K562 (cell line): ENCODE measurements around the gene SLC32A1. TPM values are rescaled to one million over a fixed set of nuclear protein-coding genes. Genes with fewer than 3 reads are reported as not detected.

Experiments used
- ATAC-seq: fragments of 200-7000 bp; cut with Tn5 transposase; 3 replicates; pipeline ENCODE4 v1.9.1; 2020; ENCODE audit warnings: moderate library complexity
- BruUV-seq: library from RNA; stranded (reverse); fragments of 400-500 nt; replicated peaks from 2 replicates; lab custom pipeline; 2021; lab: Mats Ljungman, UMichigan
- CTCF ChIA-PET: fragments of 300-600 bp; formaldehyde crosslinking; extraction: SDS; loops from one replicate; lab custom pipeline; 2021; ENCODE audit warnings: low intra/inter-chr PET ratio; lab: Yijun Ruan, JAX
- POLR2A ChIA-PET: fragments of 300-600, 350-650 bp; sonication (Branson Sonifier 250); formaldehyde crosslinking; extraction: SDS; loops from one replicate; lab custom pipeline; 2021; ENCODE audit warnings: antibody characterized with exemption, inconsistent platforms; lab: Yijun Ruan, JAX
- DNase-seq, 4 experiments: peaks; one replicate each; pipeline versions ENCODE4 v3.0.0 to v3.0.0-alpha.2; 2011 to 2018; ENCODE audit warnings: low spot score in 3 of 4, mixed read lengths in 3 of 4; ENCODE audit errors: extremely low read depth in 1 of 4
- FAIRE-seq: peaks from 2 replicates; lab custom pipeline; 2011; peaks lifted over from hg19 to GRCh38; lab: Jason Lieb, UNC
- H2AFZ ChIP-seq: 2 replicates; pipeline ENCODE4 v1.6.0; 2011; ENCODE audit warnings: low read depth, low read length, control low read depth, inconsistent platforms
- H3K27ac ChIP-seq: fragments of 200-600 bp; 3 replicates; pipeline ENCODE4 v1.8.0; 2011; ENCODE audit warnings: low read depth, mild to moderate bottlenecking, control low read depth, inconsistent platforms, low read length, moderate library complexity, mixed read lengths; ENCODE audit errors: extremely low read depth
- H3K27me3 ChIP-seq, 2 experiments: fragments of 300-600 bp in 1 of 2; 2 replicates in 1 of 2; 3 replicates in 1 of 2; pipeline versions ENCODE4 v1.6.0 to v1.8.0; 2011; ENCODE audit warnings: inconsistent platforms in 2 of 2, low read length in 2 of 2, mild to moderate bottlenecking in 1 of 2, mixed read lengths in 1 of 2, moderate library complexity in 1 of 2; ENCODE audit not compliant: control insufficient read depth in 2 of 2, insufficient read depth in 2 of 2
- H3K36me3 ChIP-seq: fragments of 300-600 bp; 3 replicates; pipeline ENCODE4 v1.8.0; 2011; ENCODE audit warnings: mild to moderate bottlenecking, low read length, inconsistent platforms; ENCODE audit not compliant: control insufficient read depth, insufficient read depth
- H3K4me1 ChIP-seq, 2 experiments: fragments of 200-600 bp in 1 of 2; replicated peaks in 1 of 2; 2 replicates in 1 of 2; 3 replicates in 1 of 2; pipeline versions ENCODE4 v1.5.1 to v1.8.0; 2011; ENCODE audit warnings: inconsistent platforms in 2 of 2, low read length in 2 of 2, mild to moderate bottlenecking in 1 of 2, mixed read lengths in 1 of 2, moderate library complexity in 1 of 2; ENCODE audit not compliant: control insufficient read depth in 2 of 2, insufficient read depth in 2 of 2
- H3K4me2 ChIP-seq: 2 replicates; pipeline ENCODE4 v1.6.1; 2011; ENCODE audit warnings: low read length, control low read depth, inconsistent platforms, mixed read lengths; ENCODE audit not compliant: insufficient read depth
- H3K4me3 ChIP-seq: fragments of 200-600 bp; sonication (generic), shearing (Covaris generic); 2 replicates; pipeline ENCODE4 v1.5.1; 2016; ENCODE audit warnings: control low read depth, inconsistent platforms
- H3K79me2 ChIP-seq: fragments of 200-600 bp; 3 replicates; pipeline ENCODE4 v1.8.0; 2011; ENCODE audit warnings: low read length, inconsistent platforms; ENCODE audit not compliant: control insufficient read depth, insufficient read depth
- H3K9ac ChIP-seq, 2 experiments: 2 replicates each; pipeline versions ENCODE4 v1.6.0 to v1.6.1; 2011; ENCODE audit warnings: low read depth in 2 of 2, low read length in 2 of 2, control low read depth in 1 of 2, inconsistent platforms in 1 of 2, mild to moderate bottlenecking in 1 of 2, mixed read lengths in 1 of 2; ENCODE audit not compliant: insufficient read depth in 1 of 2
- H3K9me1 ChIP-seq: one replicate; pipeline ENCODE4 v1.6.0; 2011; ENCODE audit warnings: inconsistent platforms, mild to moderate bottlenecking, low read length, moderate library complexity; ENCODE audit not compliant: control insufficient read depth, insufficient read depth
- H3K9me3 ChIP-seq: replicated peaks from 2 replicates; pipeline ENCODE4 v1.5.1; 2011; ENCODE audit warnings: low read depth, low read length, inconsistent platforms; ENCODE audit not compliant: control insufficient read depth, insufficient read depth
- H4K20me1 ChIP-seq: replicated peaks from 2 replicates; pipeline ENCODE4 v1.6.1; 2011; ENCODE audit warnings: low read length, inconsistent platforms, mixed read lengths; ENCODE audit not compliant: control insufficient read depth, insufficient read depth
- CREBBP ChIP-seq: IDR thresholded peaks from one replicate; pipeline ENCODE4 v1.6.1; 2012; ENCODE audit warnings: low read depth, mild to moderate bottlenecking, control low read depth, inconsistent platforms, low read length
- HLTF ChIP-seq: fragments of 450-650 bp; IDR thresholded peaks from 2 replicates; pipeline ENCODE4 v1.6.1; 2016
- KDM1A ChIP-seq, 2 experiments: fragments of 450-650 bp; IDR thresholded peaks; 2 replicates each; pipeline ENCODE4 v1.6.1; 2016; ENCODE audit warnings: mild to moderate bottlenecking in 2 of 2
- PPARD ChIP-seq: fragments of 250-450 bp; sonication (Bioruptor Pico); IDR thresholded peaks from 2 replicates; pipeline ENCODE4 v1.8.0; 2022; ENCODE audit warnings: inconsistent platforms, mild to moderate bottlenecking, moderate library complexity
- STAG1 ChIP-seq: sonication (generic); formaldehyde crosslinking; IDR thresholded peaks from 2 replicates; pipeline ENCODE4 v1.5.0; 2020; ENCODE audit warnings: missing genetic modification reagents, borderline replicate concordance
- TEAD2 ChIP-seq: fragments of 450-650 bp; IDR thresholded peaks from 2 replicates; pipeline ENCODE4 v1.6.1; 2016; ENCODE audit warnings: missing genetic modification characterization, control low read depth, missing compliant biosample characterization
- TFAM ChIP-seq: fragments of 250-450 bp; sonication (Bioruptor Pico); conservative IDR thresholded peaks from 2 replicates; pipeline ENCODE4 v1.5.0; 2021; ENCODE audit warnings: mild to moderate bottlenecking, moderate library complexity
- ZNF232 ChIP-seq: sonication (generic); formaldehyde crosslinking; IDR thresholded peaks from 2 replicates; pipeline ENCODE4 v1.8.0; 2022; ENCODE audit warnings: mild to moderate bottlenecking, missing genetic modification reagents
- WGBS: fragments of 100-300 bp; shearing (Covaris generic); methylation state at CpG from one replicate; pipeline ENCODE4 v1.1.6; 2016; ENCODE audit warnings: low coverage, mixed read lengths; ENCODE audit not compliant: insufficient coverage; ENCODE audit errors: missing lambda C conversion rate; 5-methylcytosine and 5-hydroxymethylcytosine counted together
- in situ Hi-C: fragments of 300-500 bp; cut with MboI; formaldehyde crosslinking; loops from 4 replicates; pipeline ENCODE4 v1.15.0; 2018; ENCODE audit warnings: inconsistent platforms, mixed read lengths
- intact Hi-C: fragments of 100-400 bp; cut with micrococcal nuclease; formaldehyde crosslinking; loops from 2 replicates; pipeline ENCODE4 v1.14.2; 2022
- polyA plus RNA-seq, 8 experiments: library from polyadenylated mRNA; depleted of rRNA in 4 of 8; stranded (reverse) in 5 of 8; unstranded in 3 of 8; fragments of >200 nt; fragmentation: Nextera tagmentation in 2 of 8; fragmentation: Illumina TruSeq in 1 of 8; extraction: Ambion mirVana in 2 of 8; extraction: Trizol in 1 of 8; gene quantifications; 2 replicates each; pipeline versions ENCODE4 v1.2.1 to v1.2.3, GENCODE V29; 2011 to 2014; ENCODE audit warnings: inconsistent platforms in 1 of 8, missing spikeins in 1 of 8
- total RNA-seq, 7 experiments: library from RNA; depleted of rRNA in 6 of 7; stranded (reverse); fragments of >200 nt in 6 of 7; fragmentation: Illumina TruSeq in 2 of 7; extraction: Trizol in 2 of 7; gene quantifications; 2 replicates each; pipeline versions ENCODE4 v1.2.1 to v1.2.3, GENCODE V29; 2011 to 2021; ENCODE audit warnings: low replicate concordance in 1 of 7
- TF ChIP-seq, protein P1 (sequence below): fragments of 200-800 bp; sonication (Bioruptor generic); IDR thresholded peaks from 2 replicates; pipeline ENCODE4 v1.6.1; 2017; ENCODE audit warnings: missing genetic modification characterization, missing compliant biosample characterization
- TF ChIP-seq, protein P2 (sequence below), 2 experiments: fragments of 450-650 bp; conservative IDR thresholded peaks; 2 replicates each; pipeline ENCODE4 v1.6.1; 2017; ENCODE audit warnings: mild to moderate bottlenecking in 2 of 2, moderate library complexity in 2 of 2
- TF ChIP-seq, protein P3 (sequence below): sonication (generic); formaldehyde crosslinking; IDR thresholded peaks from 2 replicates; pipeline ENCODE4 v1.8.1; 2023; ENCODE audit warnings: mild to moderate bottlenecking, missing genetic modification reagents

The SLC32A1 gene
- total and polyA plus RNA-seq, 9 of the 15 experiments (the other 6 are each of a cell fraction or from before 2014, with no cell fraction given) = not detected

- 64% methylated on average over 15 of the region's 56 CpGs for WGBS
- Histone ChIP-seq H3K9me1 (no peaks in the 10 kb centered on the region), H3K9me3 (no peaks in the 10 kb centered on the region)
- no peak for ATAC-seq
- no TSS peak for BruUV-seq
- TF ChIP-seq, protein P1, sequence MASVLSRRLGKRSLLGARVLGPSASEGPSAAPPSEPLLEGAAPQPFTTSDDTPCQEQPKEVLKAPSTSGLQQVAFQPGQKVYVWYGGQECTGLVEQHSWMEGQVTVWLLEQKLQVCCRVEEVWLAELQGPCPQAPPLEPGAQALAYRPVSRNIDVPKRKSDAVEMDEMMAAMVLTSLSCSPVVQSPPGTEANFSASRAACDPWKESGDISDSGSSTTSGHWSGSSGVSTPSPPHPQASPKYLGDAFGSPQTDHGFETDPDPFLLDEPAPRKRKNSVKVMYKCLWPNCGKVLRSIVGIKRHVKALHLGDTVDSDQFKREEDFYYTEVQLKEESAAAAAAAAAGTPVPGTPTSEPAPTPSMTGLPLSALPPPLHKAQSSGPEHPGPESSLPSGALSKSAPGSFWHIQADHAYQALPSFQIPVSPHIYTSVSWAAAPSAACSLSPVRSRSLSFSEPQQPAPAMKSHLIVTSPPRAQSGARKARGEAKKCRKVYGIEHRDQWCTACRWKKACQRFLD = no peak
- TF ChIP-seq HLTF (no peak), PPARD (no peak), TEAD2 (no peak), CREBBP (no peak), ZNF232 (CRISPR knock-in tag) (no peak), STAG1 (CRISPR knock-in tag) (no peak), KDM1A (IDR thresholded peaks at IDR 0.05) (no peak), TFAM (CRISPR knock-in tag) (no peak)
- TF ChIP-seq, protein P2, sequence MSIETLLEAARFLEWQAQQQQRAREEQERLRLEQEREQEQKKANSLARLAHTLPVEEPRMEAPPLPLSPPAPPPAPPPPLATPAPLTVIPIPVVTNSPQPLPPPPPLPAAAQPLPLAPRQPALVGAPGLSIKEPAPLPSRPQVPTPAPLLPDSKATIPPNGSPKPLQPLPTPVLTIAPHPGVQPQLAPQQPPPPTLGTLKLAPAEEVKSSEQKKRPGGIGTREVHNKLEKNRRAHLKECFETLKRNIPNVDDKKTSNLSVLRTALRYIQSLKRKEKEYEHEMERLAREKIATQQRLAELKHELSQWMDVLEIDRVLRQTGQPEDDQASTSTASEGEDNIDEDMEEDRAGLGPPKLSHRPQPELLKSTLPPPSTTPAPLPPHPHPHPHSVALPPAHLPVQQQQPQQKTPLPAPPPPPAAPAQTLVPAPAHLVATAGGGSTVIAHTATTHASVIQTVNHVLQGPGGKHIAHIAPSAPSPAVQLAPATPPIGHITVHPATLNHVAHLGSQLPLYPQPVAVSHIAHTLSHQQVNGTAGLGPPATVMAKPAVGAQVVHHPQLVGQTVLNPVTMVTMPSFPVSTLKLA (conservative IDR thresholded peaks at IDR 0.05) = no peak
- TF ChIP-seq, protein P3, sequence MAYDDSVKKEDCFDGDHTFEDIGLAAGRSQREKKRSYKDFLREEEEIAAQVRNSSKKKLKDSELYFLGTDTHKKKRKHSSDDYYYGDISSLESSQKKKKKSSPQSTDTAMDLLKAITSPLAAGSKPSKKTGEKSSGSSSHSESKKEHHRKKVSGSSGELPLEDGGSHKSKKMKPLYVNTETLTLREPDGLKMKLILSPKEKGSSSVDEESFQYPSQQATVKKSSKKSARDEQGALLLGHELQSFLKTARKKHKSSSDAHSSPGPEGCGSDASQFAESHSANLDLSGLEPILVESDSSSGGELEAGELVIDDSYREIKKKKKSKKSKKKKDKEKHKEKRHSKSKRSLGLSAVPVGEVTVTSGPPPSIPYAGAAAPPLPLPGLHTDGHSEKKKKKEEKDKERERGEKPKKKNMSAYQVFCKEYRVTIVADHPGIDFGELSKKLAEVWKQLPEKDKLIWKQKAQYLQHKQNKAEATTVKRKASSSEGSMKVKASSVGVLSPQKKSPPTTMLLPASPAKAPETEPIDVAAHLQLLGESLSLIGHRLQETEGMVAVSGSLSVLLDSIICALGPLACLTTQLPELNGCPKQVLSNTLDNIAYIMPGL = no peak
- TF ChIP-seq, all 486 proteins: peak for 0
- Histone ChIP-seq H3K36me3 (no peaks in the 10 kb centered on the region), H3K4me1 (peaks cover 8 to 57% of the 10 kb centered on the region in 2 experiments; a peak in 4 of 5 replicates), H3K79me2 (no peaks in the 10 kb centered on the region), H3K27me3 (peaks cover 37 to 79% of the 10 kb centered on the region in 2 experiments), H3K27ac (no peak overlapping the region), H3K9ac (no peak overlapping the region), H3K4me2 (no peak overlapping the region), H3K4me3 (no peak overlapping the region), H2AFZ (no peak overlapping the region), H4K20me1 (no peaks in the 10 kb centered on the region; the same call in 1 of the 2 replicates)
- in situ Hi-C loops = no loop called here
- POLR2A ChIA-PET = no interaction called here
- CTCF ChIA-PET = interaction anchor here (1.3 kb wide), 1 partner anchor 82 kb away, joined by 5 read pairs; no protein-coding TSS in a partner anchor
- intact Hi-C loops = loop anchor here (5.0 to 10.0 kb wide), 2 partner anchors 164 to 317 kb away; no protein-coding TSS in a partner anchor
- FAIRE-seq (no peak), DNase-seq (no peak)
These were observed 4.0 kb downstream of the SLC32A1 start for GRCh38 chr20:38728191-38728781.
